HG02870 (cell line): ENCODE measurements around the gene ARHGAP4.

Experiments used
- ATAC-seq: cut with Tn5 transposase; IDR thresholded peaks from one replicate; pipeline ENCODE4 v1.9.1; 2021; ENCODE audit warnings: mild to moderate bottlenecking, moderate library complexity; ENCODE audit not compliant: unreplicated experiment

The ARHGAP4 gene

DNA sequence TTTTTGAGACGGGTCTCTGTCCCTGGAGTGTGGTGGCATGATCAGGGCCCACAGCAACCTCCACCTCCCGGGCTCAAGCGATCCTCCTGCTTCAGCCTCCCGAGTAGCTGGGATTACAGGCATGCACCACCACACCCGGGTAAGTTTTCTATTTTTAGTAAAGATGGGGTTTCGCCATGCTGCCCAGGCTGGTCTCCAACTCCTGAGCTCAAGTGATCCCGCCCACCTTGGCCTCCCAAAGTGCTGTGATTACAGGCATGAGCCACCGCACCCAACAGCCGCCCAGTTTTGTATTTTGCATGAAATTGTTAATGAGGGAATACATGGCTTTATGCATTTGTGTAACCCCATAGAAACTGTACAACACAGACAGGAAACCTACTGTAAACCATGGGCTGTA is 2.8 kb upstream of the ARHGAP4 start:
- ATAC-seq: no peak

DNA sequence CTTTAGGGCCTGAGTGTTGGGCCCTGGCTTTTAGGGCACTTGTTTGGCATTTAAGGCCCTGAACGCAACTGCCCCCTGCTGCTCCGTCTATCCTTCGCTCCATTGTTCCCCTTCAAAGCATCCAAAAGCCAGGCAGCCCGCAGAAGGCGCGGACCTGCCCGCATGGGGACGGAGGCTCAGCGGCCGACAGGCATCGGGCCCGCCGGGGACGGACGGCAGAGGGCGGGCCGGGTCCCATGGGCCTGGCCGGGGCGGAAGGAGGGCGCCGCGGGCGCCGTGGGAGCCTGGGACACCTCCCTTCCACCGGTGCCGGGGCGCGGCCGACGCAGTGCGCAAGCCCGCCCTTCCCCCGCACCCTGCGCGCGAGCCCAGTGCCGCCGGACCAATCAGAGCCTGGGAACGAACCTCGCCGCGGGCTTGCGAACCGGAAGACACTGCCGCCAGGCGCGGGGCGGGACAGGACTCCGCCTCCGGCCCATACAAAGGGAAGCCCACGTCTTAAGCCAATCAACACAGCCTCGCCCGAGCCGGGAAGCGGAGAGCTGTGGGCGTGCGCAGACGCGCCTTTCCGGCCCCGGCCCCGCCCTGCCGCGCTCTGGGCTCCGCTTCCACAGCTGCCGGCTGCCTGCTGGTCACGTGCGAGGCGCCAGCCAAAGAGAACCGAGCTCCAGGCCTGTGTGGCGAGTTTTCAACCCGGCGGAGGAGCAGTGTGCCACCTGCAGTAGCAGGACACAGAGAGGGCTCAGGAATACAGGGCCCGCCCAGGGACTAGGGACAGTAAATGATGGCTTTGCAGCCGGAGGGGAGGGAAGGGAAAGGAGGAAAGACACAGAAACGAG is 2.1 kb upstream of the ARHGAP4 start:
- ATAC-seq: peak; percentile 86

DNA sequence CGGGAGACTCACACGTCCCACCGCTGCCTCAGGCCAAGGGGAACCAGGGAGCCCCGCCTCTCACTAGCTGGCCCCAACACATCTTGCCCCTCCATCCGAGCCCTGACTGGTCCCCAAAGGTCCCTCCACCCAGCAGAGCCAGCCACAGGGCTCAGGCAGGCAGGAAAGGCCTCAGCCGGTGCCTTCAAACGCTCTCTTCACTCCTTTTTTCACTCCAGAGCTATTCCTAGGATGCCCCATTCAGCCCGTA is 1.5 kb upstream of the ARHGAP4 start:
- ATAC-seq: no peak

DNA sequence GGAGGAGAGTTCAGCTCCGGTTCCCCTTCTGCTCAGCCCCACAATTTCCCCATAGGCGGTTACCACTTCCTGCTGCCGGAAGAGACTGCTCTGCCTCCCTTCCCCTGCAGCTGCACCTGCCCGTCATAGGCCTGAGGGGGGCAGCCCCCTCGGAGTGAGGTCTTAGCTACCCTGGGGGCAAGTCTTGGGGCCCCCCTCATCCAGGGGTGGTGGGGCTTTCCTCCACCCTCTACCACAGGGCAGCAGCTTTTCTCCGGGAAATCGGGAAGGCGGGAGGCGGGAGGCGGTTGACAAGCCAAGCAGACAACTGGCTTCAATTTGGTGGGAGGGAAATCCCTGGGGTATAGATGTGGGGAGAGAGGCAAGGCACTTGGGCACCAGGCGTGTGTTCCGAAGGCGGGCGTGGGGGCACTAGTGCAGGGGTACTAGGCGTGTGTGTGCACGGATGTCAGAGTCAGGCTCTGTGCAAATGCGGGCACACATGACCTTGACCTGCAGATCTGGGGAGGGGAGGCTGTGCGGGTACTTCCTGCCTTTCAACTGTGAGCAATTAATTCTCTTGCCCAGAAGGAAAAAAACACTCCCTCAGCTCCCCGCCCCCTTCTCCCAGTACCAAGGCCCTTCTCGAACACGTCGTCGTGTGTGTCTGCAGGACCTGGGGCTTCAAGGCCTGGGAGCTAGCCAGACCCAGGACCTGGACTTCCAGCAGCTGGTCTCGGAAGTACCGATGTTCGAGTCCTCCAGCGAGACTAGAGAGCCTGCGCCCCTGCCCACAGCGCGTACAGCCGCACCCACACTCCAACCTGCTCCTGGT is 1.0 kb upstream of the ARHGAP4 start:
- ATAC-seq: peak; percentile 34

DNA sequence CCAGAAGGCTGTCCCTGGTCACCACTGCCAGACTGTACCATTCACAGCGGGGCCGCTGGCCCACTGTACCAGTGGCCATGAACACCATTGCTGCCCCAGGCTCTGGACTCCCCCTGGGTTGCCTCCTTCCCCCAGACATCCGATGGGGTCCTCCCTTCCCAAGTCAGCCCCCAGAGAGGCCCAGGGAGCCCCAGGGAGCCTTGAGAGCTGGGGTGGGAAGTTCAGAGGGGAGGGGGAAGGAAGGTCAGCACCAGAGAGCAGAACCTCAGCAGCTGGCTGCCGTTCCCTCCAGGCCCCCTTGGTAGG is 441 bp upstream of the ARHGAP4 start:
- ATAC-seq: no peak

DNA sequence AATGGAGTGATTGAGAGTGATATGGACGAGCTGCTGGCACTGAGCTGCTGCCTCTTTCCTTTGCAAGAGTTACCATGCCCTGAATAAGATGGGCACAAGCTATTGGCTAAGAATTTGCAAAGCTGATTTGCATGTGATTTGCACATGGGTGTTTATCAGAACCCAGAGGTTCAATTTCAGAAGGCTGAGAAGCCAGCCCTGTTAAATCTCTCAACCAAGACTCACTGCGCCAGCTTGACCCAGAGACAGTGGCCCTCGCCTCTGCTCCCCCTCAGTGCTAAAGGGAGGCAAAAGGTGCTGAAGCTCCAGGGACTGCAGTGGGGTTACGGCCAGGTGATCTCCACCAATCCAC is 701 bp downstream of the ARHGAP4 start:
- no peak for ATAC-seq

DNA sequence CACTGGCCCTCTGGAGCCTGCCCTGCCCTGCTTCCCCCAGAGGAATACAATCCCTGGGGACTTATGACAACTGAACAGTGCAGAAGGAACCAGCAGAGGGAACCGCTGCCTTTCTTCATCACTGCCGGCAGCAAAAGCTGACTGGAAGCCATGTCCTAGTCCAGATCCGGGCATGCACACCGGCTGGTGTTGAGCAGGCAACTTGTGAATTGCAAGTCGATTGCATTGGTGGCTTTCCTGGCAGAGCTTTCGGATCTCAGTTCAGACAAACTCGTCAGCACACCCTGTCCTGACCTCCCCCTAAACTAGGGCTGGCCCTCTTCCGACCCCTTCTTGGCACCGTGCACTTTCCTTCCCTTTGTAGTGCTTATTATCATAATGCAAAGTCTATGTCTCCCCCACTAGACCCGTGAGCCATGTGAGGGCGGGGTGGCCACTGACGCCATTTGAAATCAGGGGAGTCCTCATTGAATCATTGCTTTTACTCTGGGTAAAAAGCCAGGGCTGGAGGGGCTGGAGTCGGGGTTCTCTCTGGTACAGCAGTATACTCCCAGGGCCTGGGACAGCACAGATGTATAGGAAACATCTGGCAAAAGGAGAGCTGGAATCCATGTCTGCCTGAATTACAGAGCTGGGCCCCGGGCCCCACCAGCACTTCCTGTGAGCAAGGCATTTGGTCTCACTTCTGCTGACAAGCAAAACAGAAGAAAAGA is 1.8 kb downstream of the ARHGAP4 start:
- ATAC-seq: no peak

DNA sequence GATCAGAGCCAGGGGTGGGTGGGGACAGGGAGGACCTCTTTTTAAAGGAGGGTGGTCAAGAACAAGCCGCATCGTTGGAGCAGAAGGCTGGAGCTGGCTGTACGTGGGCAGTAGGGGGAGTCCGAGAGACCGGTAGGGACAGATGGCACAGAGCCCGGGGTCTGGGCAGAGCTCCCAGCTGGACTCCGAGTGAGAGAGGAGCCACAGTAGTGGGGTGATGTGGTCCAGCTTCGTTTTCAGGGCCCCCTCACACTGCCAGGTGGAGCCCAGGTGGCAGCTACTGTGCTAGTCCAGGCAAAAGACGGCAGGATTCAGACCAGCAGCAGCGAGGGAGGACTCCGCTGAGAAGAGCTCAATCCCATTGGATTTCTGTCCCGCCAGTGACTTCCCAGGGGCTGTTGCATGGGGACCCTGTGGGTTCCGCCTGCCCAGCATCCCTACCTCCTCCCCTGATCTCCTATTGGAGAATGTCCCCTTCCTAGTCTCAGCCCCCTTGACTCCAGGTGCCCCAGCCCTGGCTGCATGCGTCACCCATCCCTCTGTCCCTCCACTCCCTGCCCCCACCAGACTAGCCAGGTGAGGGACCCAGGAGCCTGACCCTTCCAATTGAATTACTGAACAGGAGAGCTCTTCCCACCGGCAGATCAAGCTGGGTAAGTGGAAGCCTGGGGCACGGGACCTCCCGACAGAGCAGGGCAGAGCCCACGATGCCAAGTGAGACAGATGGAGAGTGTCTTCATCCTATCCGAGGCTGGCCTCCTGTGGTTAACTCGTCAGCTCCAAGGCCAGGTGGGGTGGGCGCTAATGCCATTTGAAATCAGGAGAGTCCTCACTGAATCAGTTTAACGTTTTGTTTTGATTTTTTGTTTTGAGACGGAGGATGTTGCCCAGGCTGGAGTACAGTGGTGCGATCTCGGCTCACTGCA is 2.9 kb downstream of the ARHGAP4 start:
- ATAC-seq: no peak

DNA sequence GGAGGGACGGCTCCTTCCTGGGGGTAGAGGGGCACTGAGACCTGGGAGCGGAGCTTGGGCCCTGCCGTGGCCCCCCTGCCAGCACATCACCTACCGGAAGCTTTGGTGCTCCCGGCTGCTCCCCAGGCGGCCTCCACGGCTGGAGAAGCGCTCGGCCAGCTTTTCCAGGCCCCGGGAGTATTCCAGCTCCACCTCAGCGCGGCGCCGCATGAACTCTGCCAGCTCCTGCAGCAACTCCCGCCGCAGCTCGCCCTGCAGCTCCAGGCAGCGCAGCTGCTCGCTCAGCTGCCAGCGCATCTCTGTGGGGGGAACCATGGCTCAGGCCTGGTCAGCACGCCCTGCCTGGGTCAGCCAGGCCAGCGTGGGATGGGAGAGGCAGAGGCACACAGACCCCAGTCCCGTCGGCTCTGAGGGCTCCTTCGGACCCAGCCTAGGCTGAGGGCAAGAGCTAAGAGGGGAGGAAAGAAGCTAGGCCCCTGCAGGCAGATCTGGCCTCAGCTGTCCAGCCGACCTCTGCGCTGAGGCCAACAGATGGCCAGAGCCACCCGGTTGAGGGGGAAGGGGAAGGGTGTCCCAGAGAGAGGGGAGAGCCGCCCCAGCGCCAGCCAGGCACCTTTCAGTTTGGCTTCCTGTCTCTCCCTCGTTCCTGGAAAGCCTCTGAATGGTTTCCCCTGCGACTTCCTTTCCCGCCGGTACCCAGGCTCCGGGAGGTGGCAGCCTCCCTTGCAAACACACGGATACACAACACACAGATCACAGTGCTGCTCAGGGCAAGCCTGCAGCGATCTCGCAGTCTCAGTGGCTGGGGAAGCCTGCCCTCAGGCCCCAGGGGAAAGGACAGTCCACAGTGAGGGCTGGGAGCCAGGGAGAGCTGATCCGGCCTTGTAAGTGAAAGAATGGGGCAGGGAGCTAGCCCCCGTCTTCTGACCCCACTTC is 4.3 kb downstream of the ARHGAP4 start:
- ATAC-seq: no peak

DNA sequence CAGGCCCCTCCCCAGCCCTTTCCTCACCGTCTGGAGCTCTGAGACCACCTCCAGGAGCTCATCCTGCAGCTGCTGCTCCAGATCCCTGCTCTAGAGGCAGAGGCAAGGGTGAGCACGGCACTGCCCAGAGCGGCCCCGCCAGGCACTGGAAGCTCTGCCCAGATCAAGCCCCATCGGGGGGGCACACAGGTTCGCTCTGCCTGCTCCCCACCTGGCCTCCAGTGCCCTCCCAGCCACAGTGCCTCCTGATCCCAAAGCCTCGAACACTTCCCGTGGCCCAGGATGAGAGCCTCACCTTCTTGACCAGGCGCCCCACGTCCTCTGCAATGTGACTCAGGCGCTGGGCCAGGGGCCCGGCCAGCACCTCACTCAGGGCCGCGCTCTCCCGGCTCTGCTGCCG is 5.0 kb downstream of the ARHGAP4 start:
- no peak for ATAC-seq

DNA sequence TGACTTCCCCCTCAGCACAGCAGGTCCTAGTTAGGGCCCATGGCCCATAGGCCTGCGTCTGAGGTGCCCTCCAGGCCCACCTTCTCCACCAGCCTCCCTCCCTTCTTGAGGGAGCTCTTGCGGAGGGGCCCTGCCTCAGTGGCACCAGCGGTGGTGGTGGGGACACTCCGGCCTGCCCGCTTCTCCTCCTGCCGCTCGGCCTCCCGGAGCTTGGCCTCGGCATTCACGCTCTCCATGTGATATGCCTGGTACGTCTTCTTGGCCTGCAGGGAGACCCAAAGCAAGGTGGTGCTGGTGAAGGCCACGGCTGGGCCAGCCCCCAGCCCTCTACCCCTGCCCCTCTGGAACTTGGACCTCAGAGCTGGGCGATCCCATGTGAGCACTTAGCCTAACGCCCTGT is 5.5 kb downstream of the ARHGAP4 start:
- ATAC-seq: no peak

DNA sequence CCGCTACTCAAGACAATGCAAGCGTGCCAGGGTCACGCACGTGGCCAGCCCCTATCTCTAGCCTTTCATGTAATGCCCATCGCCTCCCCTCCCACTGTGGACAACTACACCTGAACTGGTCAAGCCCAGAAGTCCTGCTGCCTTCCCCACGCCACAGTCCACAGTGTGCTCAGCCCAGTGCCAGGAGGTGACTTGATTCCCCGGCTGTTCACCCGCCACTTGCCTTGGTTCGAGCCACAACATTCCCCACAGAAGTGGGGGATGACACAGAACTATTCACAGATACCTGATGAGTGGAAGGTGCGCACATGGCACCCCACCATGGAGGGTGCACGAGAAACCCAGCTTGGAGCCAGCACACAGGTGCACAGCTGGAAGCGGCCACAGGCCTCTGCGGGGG is 6.8 kb downstream of the ARHGAP4 start:
- no peak for ATAC-seq

DNA sequence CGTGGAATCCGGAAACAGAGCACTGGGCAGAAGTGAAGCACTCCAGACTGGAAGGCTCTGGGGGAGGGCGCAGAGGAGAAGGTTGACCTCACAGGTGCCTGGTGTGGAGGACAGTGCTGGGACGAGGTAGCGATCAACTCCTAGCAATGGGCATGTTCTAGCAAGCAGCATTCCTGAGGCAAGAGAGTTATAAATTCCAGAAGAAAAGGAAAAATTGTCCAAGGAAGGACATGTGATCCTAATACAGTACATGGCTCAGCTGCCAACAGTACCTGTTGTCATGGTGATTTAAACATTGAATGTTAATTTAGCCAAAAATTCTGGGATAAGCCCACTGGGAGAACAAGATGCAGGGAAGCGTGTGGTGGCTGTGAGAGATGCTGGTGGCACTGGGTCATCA is 8.2 kb downstream of the ARHGAP4 start:
- ATAC-seq: no peak

DNA sequence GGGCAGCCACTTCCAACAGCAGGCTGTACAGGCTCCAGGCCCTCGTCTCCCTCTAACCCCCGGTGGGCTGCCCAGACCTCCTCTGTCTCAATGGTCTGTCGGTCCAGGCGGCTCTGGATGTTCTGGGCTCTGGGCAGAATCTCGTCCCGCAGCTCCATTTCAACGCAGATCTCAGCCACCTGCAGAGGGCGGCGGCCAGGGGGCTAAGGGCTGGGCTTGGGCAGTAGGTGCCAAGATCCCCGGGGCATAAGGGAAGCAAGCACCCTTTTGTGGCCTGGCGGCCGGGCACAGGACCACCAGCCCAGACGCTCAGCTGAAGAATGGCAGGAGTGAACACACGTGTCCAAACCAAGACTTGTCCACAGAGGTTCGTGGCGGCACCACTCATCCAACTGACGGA is 12.4 kb downstream of the ARHGAP4 start:
- no peak for ATAC-seq

DNA sequence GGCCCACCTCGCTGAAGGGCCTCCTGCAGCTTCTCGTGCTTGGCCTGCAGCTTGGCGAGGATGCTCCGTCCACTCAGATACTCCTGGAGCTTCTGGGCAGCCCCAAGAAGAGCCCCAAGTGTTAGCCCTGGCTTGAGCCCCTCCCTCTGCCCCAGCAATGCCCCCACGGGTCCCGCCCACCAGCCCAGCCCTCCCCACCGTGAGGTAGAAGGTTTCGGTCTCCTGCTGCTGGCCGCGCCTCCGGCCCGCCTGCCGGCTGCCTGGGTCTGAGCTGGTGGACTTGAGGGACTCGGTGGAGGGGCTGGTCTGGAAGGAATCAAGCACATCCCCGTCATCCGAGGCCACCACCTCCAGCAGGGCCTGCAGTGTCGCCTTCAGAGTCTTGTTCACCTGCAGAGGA is 12.9 kb downstream of the ARHGAP4 start:
- ATAC-seq: no peak

DNA sequence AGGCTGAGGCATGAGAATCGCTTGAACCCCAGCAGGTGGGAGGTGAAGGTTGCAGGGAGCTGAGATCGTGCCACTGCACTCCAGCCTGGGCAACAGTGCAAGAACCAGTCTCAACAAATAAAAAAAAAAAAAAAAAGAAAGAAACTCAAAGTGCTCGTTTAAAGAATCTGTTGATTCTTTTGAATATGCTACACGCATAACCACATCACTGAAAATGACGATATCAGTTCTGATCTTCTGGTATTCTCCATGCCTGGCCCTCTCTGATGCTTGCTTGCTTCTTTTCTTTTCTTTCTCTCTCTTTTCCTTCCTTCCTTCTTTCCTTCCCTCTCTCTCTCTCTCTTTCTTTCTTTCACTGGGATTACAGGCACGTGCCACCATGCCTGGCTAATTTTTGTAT is 14.3 kb downstream of the ARHGAP4 start:
- ATAC-seq: no peak

DNA sequence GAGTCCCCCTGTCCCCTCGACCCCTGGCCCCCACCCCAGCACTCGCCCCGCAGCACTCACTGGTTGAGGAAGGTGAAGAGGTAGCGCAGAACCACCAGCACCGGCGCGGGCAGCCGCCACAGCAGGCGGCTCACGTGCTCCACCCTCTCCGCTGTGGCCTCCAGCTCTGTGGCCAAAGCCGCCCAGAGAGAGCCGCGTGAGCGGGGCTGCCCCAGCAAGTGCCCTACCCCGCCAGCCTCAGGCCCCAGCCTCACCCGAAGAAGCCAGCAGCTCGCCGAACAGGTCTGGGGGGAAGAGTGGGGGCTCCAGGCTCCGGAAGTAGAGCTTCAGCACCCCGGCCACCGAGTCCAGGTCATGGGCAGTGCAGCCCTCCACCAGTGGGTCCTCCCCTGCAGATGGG is 15.6 kb downstream of the ARHGAP4 start:
- no peak for ATAC-seq

DNA sequence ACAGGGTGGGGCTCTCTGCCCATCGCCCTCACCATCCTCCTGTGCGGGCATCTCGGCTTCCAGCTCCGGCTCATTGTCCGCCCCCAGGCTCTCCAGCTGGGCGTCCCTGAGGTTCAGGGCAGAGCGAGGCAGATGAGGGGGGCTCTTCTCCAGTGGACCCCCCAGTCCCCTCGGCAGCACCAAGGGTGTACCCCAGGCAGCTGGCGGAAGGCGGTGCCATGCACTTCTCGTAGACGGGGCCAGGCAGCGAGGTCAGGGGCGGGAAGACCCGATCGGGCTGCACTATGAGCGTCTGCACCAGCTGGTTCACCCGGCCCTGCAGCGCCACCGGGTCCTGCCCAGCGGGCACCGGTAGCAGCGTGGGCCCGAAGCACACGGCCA is 16.1 kb downstream of the ARHGAP4 start:
- no peak for ATAC-seq

DNA sequence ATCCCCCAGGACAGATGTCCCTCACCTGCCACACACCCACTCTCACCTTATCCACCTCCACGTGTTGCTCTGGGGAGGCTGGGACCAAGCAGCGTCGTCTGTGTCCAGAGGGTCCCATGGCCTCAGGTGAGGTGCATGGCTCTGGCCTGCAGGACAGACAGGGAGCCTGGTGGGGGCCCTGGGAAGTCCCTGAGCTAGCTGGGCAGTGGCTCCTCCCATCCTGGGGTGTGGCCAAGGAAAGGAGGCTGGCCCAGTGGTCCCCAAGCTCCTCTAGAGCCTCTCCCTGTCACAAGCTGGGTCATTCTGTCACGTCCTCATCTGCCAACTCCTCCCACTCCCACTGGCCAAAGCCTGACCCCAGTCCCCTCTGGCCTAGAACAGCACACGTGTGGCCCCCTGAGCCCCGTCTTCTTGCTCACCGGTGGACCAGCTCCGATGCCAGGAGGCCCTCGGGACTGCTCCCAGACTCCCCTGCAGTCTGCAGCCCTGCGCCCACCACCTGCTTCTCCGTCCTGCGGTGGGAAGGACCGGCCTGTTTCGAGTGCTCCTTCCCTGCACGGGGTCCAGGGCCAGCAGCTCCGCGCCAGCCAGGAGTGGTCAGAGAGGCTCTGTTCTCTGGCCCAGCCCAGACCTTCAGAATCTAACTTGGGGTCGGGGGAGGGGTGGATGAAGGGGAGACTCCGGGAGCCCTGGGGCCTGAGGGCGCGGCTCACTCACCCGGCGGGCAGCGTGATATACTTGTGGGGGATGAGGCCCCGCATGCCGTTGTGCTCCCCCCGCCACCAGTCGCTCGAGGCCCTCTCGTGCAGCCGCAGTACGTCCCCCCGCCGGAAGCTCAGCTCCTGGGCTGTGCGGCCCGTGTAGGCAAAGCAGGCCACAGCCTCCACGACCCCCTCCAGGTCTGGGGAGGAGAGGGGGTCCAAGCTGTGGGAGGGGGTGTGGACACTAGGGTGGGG is 16.8 kb downstream of the ARHGAP4 start:
- peak; percentile 42 for ATAC-seq
